ENCODE measurements around the gene RIBC2. TPM values are rescaled to one million over a fixed set of nuclear protein-coding genes. Genes with fewer than 3 reads are reported as not detected.

The RIBC2 gene
- total RNA-seq, 2 experiments from 2014 or later = 8.2 to 9.2 TPM

- Mint-ChIP-seq H3K4me1 (peaks cover 2% of the 10 kb centered on the region), H3K9me3 (no peaks in the 10 kb centered on the region), H3K4me3 (no peak overlapping the region), H3K36me3 (peaks cover 41% of the 10 kb centered on the region), H3K27ac (no peak overlapping the region), H3K27me3 (no peaks in the 10 kb centered on the region)
- DNase-seq = no peak
These were observed 6.5 kb downstream of the RIBC2 start for GRCh38 chr22:45420011-45420410.

- no peaks in the 10 kb centered on the region for H3K27me3 Mint-ChIP-seq
- H3K27ac Mint-ChIP-seq = no peak overlapping the region
- H3K4me1 Mint-ChIP-seq = peaks cover 2% of the 10 kb centered on the region
- no peak for DNase-seq
- H3K9me3 Mint-ChIP-seq = no peaks in the 10 kb centered on the region
- H3K4me3 Mint-ChIP-seq = no peak overlapping the region
- H3K36me3 Mint-ChIP-seq = peaks cover 41% of the 10 kb centered on the region
These were observed 7.0 kb downstream of the RIBC2 start for GRCh38 chr22:45420539-45420938.

- Mint-ChIP-seq H3K27ac (no peak overlapping the region), H3K27me3 (no peaks in the 10 kb centered on the region), H3K36me3 (peaks cover 38% of the 10 kb centered on the region), H3K9me3 (no peaks in the 10 kb centered on the region), H3K4me3 (no peak overlapping the region), H3K4me1 (peaks cover 2% of the 10 kb centered on the region)
- no peak for DNase-seq
These were observed 8.0 kb downstream of the RIBC2 start for GRCh38 chr22:45421349-45422055.

- H3K27ac Mint-ChIP-seq = no peak overlapping the region
These were observed 8.9 kb downstream of the RIBC2 start for GRCh38 chr22:45422237-45422983.

GRCh38 chr22:45423524-45423923, 10.0 kb downstream of the RIBC2 start:
- H3K4me1 Mint-ChIP-seq = no peaks in the 10 kb centered on the region

More at GRCh38 chr22:45422237-45422983, 8.9 kb downstream of the RIBC2 start:
- Mint-ChIP-seq H3K4me3 (no peak overlapping the region), H3K4me1 (no peaks in the 10 kb centered on the region), H3K9me3 (peaks cover 3% of the 10 kb centered on the region), H3K27me3 (no peaks in the 10 kb centered on the region), H3K36me3 (peaks cover 41% of the 10 kb centered on the region)
- DNase-seq = no peak

GRCh38 chr22:45424241-45424731, 10.8 kb downstream of the RIBC2 start:
- peaks cover 3% of the 10 kb centered on the region for H3K9me3 Mint-ChIP-seq
- H3K36me3 Mint-ChIP-seq = peaks cover 30% of the 10 kb centered on the region
- H3K27me3 Mint-ChIP-seq = no peaks in the 10 kb centered on the region
- no peak overlapping the region for H3K4me3 Mint-ChIP-seq
- no peak for DNase-seq
- no peak overlapping the region for H3K27ac Mint-ChIP-seq
- no peaks in the 10 kb centered on the region for H3K4me1 Mint-ChIP-seq

More at GRCh38 chr22:45423524-45423923, 10.0 kb downstream of the RIBC2 start:
- DNase-seq = no peak
- no peaks in the 10 kb centered on the region for H3K27me3 Mint-ChIP-seq
- peaks cover 37% of the 10 kb centered on the region for H3K36me3 Mint-ChIP-seq
- no peak overlapping the region for H3K27ac Mint-ChIP-seq
- no peak overlapping the region for H3K4me3 Mint-ChIP-seq
- peaks cover 3% of the 10 kb centered on the region for H3K9me3 Mint-ChIP-seq

- Mint-ChIP-seq H3K27me3 (no peaks in the 10 kb centered on the region), H3K4me1 (no peaks in the 10 kb centered on the region), H3K27ac (no peak overlapping the region), H3K9me3 (peaks cover 3% of the 10 kb centered on the region), H3K36me3 (peaks cover 26% of the 10 kb centered on the region), H3K4me3 (no peak overlapping the region)
- DNase-seq = no peak
These were observed 11.6 kb downstream of the RIBC2 start for GRCh38 chr22:45425101-45425500.

GRCh38 chr22:45425531-45426265, 12.2 kb downstream of the RIBC2 start:
- no peak for DNase-seq
- peaks cover 22% of the 10 kb centered on the region for H3K36me3 Mint-ChIP-seq
- H3K4me1 Mint-ChIP-seq = no peaks in the 10 kb centered on the region
- H3K9me3 Mint-ChIP-seq = peaks cover 3% of the 10 kb centered on the region
- no peak overlapping the region for H3K4me3 Mint-ChIP-seq
- no peak overlapping the region for H3K27ac Mint-ChIP-seq
- no peaks in the 10 kb centered on the region for H3K27me3 Mint-ChIP-seq

GRCh38 chr22:45426387-45426786, 12.9 kb downstream of the RIBC2 start:
- Mint-ChIP-seq H3K36me3 (peaks cover 22% of the 10 kb centered on the region), H3K4me3 (no peak overlapping the region), H3K9me3 (peaks cover 3% of the 10 kb centered on the region), H3K27ac (no peak overlapping the region), H3K27me3 (no peaks in the 10 kb centered on the region), H3K4me1 (no peaks in the 10 kb centered on the region)
- no peak for DNase-seq

- Mint-ChIP-seq H3K27ac (no peak overlapping the region), H3K36me3 (peaks cover 18% of the 10 kb centered on the region), H3K27me3 (no peaks in the 10 kb centered on the region), H3K4me3 (no peak overlapping the region), H3K9me3 (peaks cover 3% of the 10 kb centered on the region), H3K4me1 (no peaks in the 10 kb centered on the region)
- DNase-seq = no peak
These were observed 13.6 kb downstream of the RIBC2 start for GRCh38 chr22:45427114-45427513.

GRCh38 chr22:45428391-45429385, 15.2 kb downstream of the RIBC2 start:
- Mint-ChIP-seq H3K9me3 (peaks cover 3% of the 10 kb centered on the region), H3K4me1 (no peaks in the 10 kb centered on the region), H3K27me3 (no peaks in the 10 kb centered on the region), H3K4me3 (no peak overlapping the region), H3K27ac (no peak overlapping the region), H3K36me3 (peaks cover 14% of the 10 kb centered on the region)
- DNase-seq = no peak

GRCh38 chr22:45429424-45429823, 15.9 kb downstream of the RIBC2 start:
- H3K27ac Mint-ChIP-seq = no peak overlapping the region
- H3K27me3 Mint-ChIP-seq = no peaks in the 10 kb centered on the region
- no peak for DNase-seq
- no peaks in the 10 kb centered on the region for H3K4me1 Mint-ChIP-seq
- peaks cover 3% of the 10 kb centered on the region for H3K9me3 Mint-ChIP-seq
- no peak overlapping the region for H3K4me3 Mint-ChIP-seq
- H3K36me3 Mint-ChIP-seq = peaks cover 14% of the 10 kb centered on the region

- H3K27ac Mint-ChIP-seq = no peak overlapping the region
- peaks cover 14% of the 10 kb centered on the region for H3K36me3 Mint-ChIP-seq
- H3K4me1 Mint-ChIP-seq = no peaks in the 10 kb centered on the region
- H3K4me3 Mint-ChIP-seq = no peak overlapping the region
- peaks cover 3% of the 10 kb centered on the region for H3K9me3 Mint-ChIP-seq
- DNase-seq = no peak
- H3K27me3 Mint-ChIP-seq = no peaks in the 10 kb centered on the region
These were observed 16.7 kb downstream of the RIBC2 start for GRCh38 chr22:45429981-45430775.
